SHP77 treated with DMSO at 0.1 percent for 48 hours (cell line): ENCODE measurements around the gene SCT.

ENCODE experiments used
- DNase-seq: peaks from one replicate; lab custom pipeline; 2025; lab: John Stamatoyannopoulos, UW

Gene SCT

GRCh38 chr11:586376-587316 lies 40.3 kb downstream of the SCT start:
- DNase-seq, result no peak

- DNase-seq, result no peak
Measured at GRCh38 chr11:584287-584686, 42.7 kb downstream of the SCT start.

- DNase-seq, result no peak
Measured at GRCh38 chr11:581752-582151, 45.2 kb downstream of the SCT start.

GRCh38 chr11:581342-581741 lies 45.6 kb downstream of the SCT start:
- DNase-seq, result no peak

GRCh38 chr11:579830-580601 lies 47.0 kb downstream of the SCT start:
- no peak for DNase-seq

- DNase-seq, result no peak
Measured at GRCh38 chr11:578276-579035, 48.5 kb downstream of the SCT start.

GRCh38 chr11:577611-577894 lies 49.4 kb downstream of the SCT start:
- no peak for DNase-seq

GRCh38 chr11:576811-577610 lies 50.0 kb downstream of the SCT start:
- DNase-seq, result no peak
